Heart right ventricle (tissue), 16 donors: ENCODE results near the gene ZMYND12. TPM values are rescaled to one million over a fixed set of nuclear protein-coding genes. Genes with fewer than 3 reads are reported as not detected.

Source experiments
- ATAC-seq, 8 donors: fragments of 200-7000 bp; cut with Tn5 transposase; one replicate each; pipeline ENCODE4 v1.9.1; 2020; ENCODE audit warnings: mild to moderate bottlenecking in 8 of 8, moderate library complexity in 8 of 8, moderate number of reproducible peaks in 1 of 8
- DNase-seq, 2 donors: peaks; one replicate each; pipeline ENCODE4 v3.0.0-alpha.2; 2020
- H3K27ac ChIP-seq, 10 donors: fragments of 200-600 bp; sonication (generic) in 2 of 10; one replicate each; pipeline versions ENCODE4 v1.5.0 to v1.8.0; 2020 to 2022; ENCODE audit warnings: mild to moderate bottlenecking in 3 of 10
- H3K27me3 ChIP-seq, 7 donors: fragments of 200-600 bp; one replicate each; pipeline ENCODE4 v1.8.0; 2021 to 2022; ENCODE audit warnings: mild to moderate bottlenecking in 2 of 7
- H3K36me3 ChIP-seq, 9 donors: fragments of 200-600 bp; sonication (generic) in 1 of 9; one replicate each; pipeline versions ENCODE4 v1.5.0 to v1.8.0; 2020 to 2022; ENCODE audit warnings: mild to moderate bottlenecking in 2 of 9
- H3K4me1 ChIP-seq, 9 donors: fragments of 200-600 bp; sonication (generic) in 1 of 9; one replicate each; pipeline versions ENCODE4 v1.5.0 to v1.8.0; 2020 to 2022; ENCODE audit warnings: mild to moderate bottlenecking in 4 of 9
- H3K4me3 ChIP-seq, 10 donors: fragments of 200-600 bp; sonication (generic) in 2 of 10; one replicate each; pipeline versions ENCODE4 v1.5.0 to v1.8.0; 2020 to 2022; ENCODE audit warnings: mild to moderate bottlenecking in 7 of 10, moderate library complexity in 2 of 10
- H3K9me3 ChIP-seq, 11 donors: fragments of 200-600 bp in 10 of 11; sonication (generic) in 2 of 11; one replicate each; pipeline versions ENCODE4 v1.5.0 to v1.8.0; 2013 to 2022; ENCODE audit warnings: mild to moderate bottlenecking in 2 of 11, control low read depth in 1 of 11, moderate library complexity in 1 of 11
- WGBS, 2 donors: extraction: QIAGEN DNeasy Blood & Tissue Kit; methylation state at CpG; one replicate each; pipeline ENCODE4 v1.1.7; 2013; ENCODE audit warnings: inconsistent platforms in 1 of 2; 5-methylcytosine and 5-hydroxymethylcytosine counted together
- intact Hi-C, 10 donors: fragments of 100-400 bp; cut with DNase I; formaldehyde crosslinking; loops; one replicate each; pipeline versions ENCODE4 v1.11.1 to v1.14.2; 2022
- polyA plus RNA-seq, 2 donors: library from polyadenylated mRNA; stranded (reverse); fragments of 200-250 nt; gene quantifications; one replicate each; pipeline ENCODE4 v1.2.3, GENCODE V29; 2013
- total RNA-seq, 10 donors: library from RNA; stranded (reverse); fragmentation: NEBNext Ultra II Directional in 3 of 10; extraction: Animal tissue kit (Norgen Biotek cat#: 25700) in 3 of 10; gene quantifications; one replicate each; pipeline versions ENCODE4 v1.2.1 to v1.2.4, GENCODE V29; 2021 to 2023
- TF ChIP-seq, protein P1 (sequence below), 9 donors: fragments of 200-600 bp; sonication (generic) in 2 of 9; IDR thresholded peaks; one replicate each; pipeline versions ENCODE4 v1.5.0 to v1.8.0; 2021 to 2022; ENCODE audit warnings: antibody characterized with exemption in 9 of 9, mild to moderate bottlenecking in 5 of 9, moderate library complexity in 1 of 9
- donor health status: Arrhythmogenic right ventricular cardiomyopathy.
- donor health status: ischemic (EF 13 %, LVEDD 7.1; RV severe dilation, severe dysfunction).
- donor health status: healthy with polysubstance abuse.
- donor health status: DM: no; HTN: yes; CAD: no.
- donor health status: DM: no; HTN: no; CAD: no.
- donor health status: ischemic (EF 25% LVEDD 6.9; RV normal size, moderate dysfunction).
- donor health status: ischemic (EF 25% LVEDD 5.7; RV mildly dilated, moderate dysfunction).
- donor health status: healthy.
- donor health status: DM: yes; HTN: yes; CAD: no.
- donor health status: Ischemic cardiomyopathy.
- donor health status: ischemic (EF 35%, LVEDD 5.7; RV mildly dilated, moderate dysfunction).
- donor health status: nonischemic (EF 11% LVEDD 7.7; RV severe dilation, severe dysfunction).
- donor health status: DM: yes; HTN: yes; CAD: no.
- donor health status: PGD.
- donor health status: ischemic (EF 29% LVEDD 5.4; RV normal size, mild dysfunction).
- donor health status: nonischemic (EF 23%, LVEDD 6.1; RV moderate dilation, normal function).

Gene ZMYND12
- total and polyA plus RNA-seq, 12 donors, result 0.38 to 5.9 (median 2.2) TPM

DNA sequence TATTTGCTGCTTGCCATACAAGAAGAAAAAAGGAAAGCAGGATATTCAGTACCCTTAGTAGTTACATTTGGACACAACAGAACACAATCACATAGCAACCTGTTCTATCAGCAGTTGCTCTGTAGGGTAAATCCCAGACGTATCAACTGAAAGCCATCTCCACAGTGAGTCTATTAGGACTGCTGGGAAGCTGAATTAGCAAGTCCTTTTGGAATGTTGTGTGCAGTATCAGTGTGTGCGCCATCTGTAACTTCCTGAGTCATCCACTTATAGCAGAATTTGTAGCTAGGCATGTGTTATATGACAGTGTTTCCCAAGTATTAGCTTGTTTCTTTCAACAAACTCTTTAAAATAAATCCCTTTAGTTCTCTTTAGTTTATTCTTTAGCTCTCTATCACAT, 28.6 kb upstream of the ZMYND12 start:
- ATAC-seq, result peak in 6 of 8 donors; percentile 58 to 97 (median 84)
- Histone ChIP-seq H3K4me1 (peaks cover 0 to 7% (median 0%) of the 10 kb centered on the region in 9 donors), H3K9me3 (no peaks in the 10 kb centered on the region), H3K27ac (peak overlapping the region in 3 of 10 donors; percentile 17 to 66 (median 45)), H3K27me3 (no peaks in the 10 kb centered on the region), H3K36me3 (peaks cover 0 to 32% (median 7%) of the 10 kb centered on the region in 9 donors), H3K4me3 (no peak overlapping the region)
- 46 to 58% methylated on average over 2 of the region's 2 CpGs for WGBS, 2 donors
- DNase-seq, result peak in 1 of 2 donors; percentile 16
- TF ChIP-seq, protein P1, sequence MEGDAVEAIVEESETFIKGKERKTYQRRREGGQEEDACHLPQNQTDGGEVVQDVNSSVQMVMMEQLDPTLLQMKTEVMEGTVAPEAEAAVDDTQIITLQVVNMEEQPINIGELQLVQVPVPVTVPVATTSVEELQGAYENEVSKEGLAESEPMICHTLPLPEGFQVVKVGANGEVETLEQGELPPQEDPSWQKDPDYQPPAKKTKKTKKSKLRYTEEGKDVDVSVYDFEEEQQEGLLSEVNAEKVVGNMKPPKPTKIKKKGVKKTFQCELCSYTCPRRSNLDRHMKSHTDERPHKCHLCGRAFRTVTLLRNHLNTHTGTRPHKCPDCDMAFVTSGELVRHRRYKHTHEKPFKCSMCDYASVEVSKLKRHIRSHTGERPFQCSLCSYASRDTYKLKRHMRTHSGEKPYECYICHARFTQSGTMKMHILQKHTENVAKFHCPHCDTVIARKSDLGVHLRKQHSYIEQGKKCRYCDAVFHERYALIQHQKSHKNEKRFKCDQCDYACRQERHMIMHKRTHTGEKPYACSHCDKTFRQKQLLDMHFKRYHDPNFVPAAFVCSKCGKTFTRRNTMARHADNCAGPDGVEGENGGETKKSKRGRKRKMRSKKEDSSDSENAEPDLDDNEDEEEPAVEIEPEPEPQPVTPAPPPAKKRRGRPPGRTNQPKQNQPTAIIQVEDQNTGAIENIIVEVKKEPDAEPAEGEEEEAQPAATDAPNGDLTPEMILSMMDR (IDR thresholded peaks at IDR 0.05), result no peak
- intact Hi-C loops, result no loop called here

DNA sequence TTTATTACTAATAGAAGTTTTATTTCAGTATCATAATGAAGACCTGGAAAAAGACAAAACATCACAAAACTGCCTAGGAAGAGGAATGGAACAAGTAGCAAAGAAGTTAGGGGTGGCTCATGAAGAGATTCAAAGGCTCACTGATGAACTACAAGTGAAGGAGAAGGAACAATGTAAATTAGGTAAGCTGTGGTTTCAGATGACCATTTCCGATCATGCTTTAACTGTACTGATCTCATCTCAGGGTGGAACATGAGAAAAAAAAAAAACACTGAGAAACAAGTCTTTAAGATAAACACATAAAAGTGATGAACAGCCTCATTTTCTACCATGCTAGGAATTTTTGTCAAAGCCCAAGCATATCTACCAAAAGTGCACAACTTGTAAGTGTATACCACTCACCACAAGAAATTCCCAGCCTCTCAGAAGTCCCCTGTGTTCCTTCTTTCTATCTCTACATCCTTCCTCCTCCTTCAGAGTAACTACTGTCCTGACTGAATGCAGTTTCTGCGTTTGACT, 26.9 kb upstream of the ZMYND12 start:
- Histone ChIP-seq H3K4me1 (peaks cover 0 to 7% (median 0%) of the 10 kb centered on the region in 9 donors), H3K9me3 (no peaks in the 10 kb centered on the region), H3K27me3 (no peaks in the 10 kb centered on the region), H3K27ac (no peak overlapping the region), H3K4me3 (no peak overlapping the region), H3K36me3 (peaks cover 0 to 32% (median 7%) of the 10 kb centered on the region in 9 donors)
- DNase-seq (no peak), ATAC-seq (no peak)
- TF ChIP-seq, protein P1 (IDR thresholded peaks at IDR 0.05), result no peak
- intact Hi-C loops, result no loop called here
- WGBS, 2 donors, result 85 to 88% methylated on average over 2 of the region's 2 CpGs

DNA sequence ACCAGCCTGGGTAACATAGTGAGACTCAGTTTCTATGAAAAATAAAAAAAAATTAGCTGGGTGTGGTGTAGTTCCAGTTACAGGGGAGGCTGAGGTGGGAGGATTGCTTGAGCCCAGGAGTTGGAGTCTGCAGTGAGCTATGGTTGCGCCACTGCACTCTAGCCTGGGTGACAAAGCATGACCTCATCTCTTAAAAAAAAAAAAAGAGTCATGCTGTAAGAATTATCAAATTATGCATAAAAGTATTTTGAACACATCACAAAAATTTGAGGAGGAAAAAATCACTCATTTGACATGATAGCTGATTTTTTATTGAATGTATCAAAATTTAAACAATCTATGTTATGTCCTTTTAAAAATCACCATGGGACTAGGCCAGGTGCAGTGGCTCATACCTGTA, 25.1 kb upstream of the ZMYND12 start:
- Histone ChIP-seq H3K4me3 (no peak overlapping the region), H3K27me3 (no peaks in the 10 kb centered on the region), H3K27ac (no peak overlapping the region), H3K9me3 (no peaks in the 10 kb centered on the region), H3K4me1 (peaks cover 0 to 7% (median 0%) of the 10 kb centered on the region in 9 donors), H3K36me3 (peaks cover 0 to 32% (median 7%) of the 10 kb centered on the region in 9 donors)
- WGBS, 2 donors, result 98 to 100% methylated on average over 1 of the region's 1 CpG
- ATAC-seq (no peak), DNase-seq (no peak)
- TF ChIP-seq, protein P1 (IDR thresholded peaks at IDR 0.05), result no peak
- intact Hi-C loops, result no loop called here

DNA sequence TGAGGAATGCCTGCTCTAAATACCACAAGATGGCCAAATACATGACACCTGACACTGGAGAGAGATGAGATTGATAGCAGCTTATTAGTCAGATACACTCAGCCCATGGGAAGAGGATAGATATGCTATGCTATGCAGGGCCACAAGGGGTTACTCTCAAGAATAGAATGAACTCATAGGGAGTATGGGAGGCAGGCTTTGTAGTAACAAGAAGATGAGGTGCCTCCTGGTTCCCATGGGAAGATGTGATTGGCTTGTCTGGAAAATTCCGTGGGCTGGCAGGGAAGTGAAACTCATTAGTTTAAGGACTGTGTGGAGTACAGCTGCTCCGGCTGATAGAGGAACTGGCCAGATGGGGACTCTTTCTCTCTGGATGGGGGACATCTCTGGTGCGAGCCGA, 23.8 kb upstream of the ZMYND12 start:
- Histone ChIP-seq H3K4me1 (peaks cover 0 to 7% (median 0%) of the 10 kb centered on the region in 9 donors), H3K4me3 (no peak overlapping the region), H3K27me3 (no peaks in the 10 kb centered on the region), H3K36me3 (peaks cover 0 to 32% (median 7%) of the 10 kb centered on the region in 9 donors), H3K9me3 (no peaks in the 10 kb centered on the region), H3K27ac (no peak overlapping the region)
- WGBS, 2 donors, result 50 to 65% methylated on average over 4 of the region's 4 CpGs
- no peak for DNase-seq
- TF ChIP-seq, protein P1 (IDR thresholded peaks at IDR 0.05), result no peak
- no peak for ATAC-seq
- intact Hi-C loops, result no loop called here
